ENCODE data around the gene BTD. TPM values are rescaled to one million over a fixed set of nuclear protein-coding genes. Genes with fewer than 3 reads are reported as not detected.
A peak's percentile ranks its signal among the peaks of the same experiment; 100 is the strongest.

The BTD gene, protein sequence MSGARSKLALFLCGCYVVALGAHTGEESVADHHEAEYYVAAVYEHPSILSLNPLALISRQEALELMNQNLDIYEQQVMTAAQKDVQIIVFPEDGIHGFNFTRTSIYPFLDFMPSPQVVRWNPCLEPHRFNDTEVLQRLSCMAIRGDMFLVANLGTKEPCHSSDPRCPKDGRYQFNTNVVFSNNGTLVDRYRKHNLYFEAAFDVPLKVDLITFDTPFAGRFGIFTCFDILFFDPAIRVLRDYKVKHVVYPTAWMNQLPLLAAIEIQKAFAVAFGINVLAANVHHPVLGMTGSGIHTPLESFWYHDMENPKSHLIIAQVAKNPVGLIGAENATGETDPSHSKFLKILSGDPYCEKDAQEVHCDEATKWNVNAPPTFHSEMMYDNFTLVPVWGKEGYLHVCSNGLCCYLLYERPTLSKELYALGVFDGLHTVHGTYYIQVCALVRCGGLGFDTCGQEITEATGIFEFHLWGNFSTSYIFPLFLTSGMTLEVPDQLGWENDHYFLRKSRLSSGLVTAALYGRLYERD
- 6.6 and 8.0 TPM in 2 replicates for total RNA-seq (2014; rRNA removed; shearing (Covaris generic))

DNA sequence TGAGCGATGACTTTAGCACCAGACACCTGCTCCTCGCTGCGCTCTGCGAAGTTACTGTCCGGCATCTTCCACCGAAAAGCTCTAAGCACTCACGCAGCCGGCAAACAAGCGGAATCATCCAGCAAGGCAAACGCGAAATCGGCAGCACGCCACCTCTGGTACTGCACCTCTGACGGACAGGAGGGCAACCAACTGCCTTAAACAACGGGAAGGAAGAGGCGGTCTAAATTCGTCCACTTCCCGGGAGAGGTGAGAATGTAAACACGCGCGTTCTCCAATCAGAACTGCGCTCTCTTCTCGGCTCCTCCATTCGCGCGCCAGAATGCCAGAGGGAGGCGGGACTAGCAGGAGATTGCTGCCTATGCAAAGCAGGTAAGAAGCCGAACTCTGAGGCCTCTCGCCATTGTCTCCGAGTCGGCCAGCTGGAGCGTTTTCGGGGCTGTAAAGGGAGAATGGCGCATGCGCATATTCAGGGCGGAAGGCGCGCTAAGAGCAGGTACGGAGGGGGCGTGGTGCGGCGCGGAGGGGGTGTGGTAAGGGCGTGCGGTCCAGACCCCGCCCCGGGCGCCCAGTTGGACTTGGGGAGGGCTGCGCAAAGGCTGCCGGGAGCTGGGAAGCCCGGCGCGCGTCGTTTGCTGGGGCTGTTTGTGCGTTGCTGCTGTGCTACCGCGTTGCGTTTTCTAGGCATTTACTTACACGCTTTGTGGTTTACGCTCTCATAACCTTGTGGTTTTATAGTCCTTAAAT, at the start of gene BTD, which contains the start of gene HACL1:
TSS of gene BTD (plus strand) at position 347 of the 747 bp plus-strand sequence. CDS start 33,695 bp downstream, outside the sequence.
TSS of gene HACL1 (minus strand) at position 171 of the 747 bp plus-strand sequence. CDS start at position 65, 106 bp downstream.
- peak within 1 kb of the TSS; percentile 77 for H3K4me3 ChIP-seq
- H3K9me3 ChIP-seq (replicated peaks): no peaks in the 10 kb centered on the region
- peak; percentile 99 for DNase-seq
- H3K27me3 ChIP-seq: no peaks in the 10 kb centered on the region
- peak within 1 kb of the TSS; percentile 45 for H3K27ac ChIP-seq
- peaks cover 8% of the 10 kb centered on the region; the same call in 1 of the 2 replicates for H3K36me3 ChIP-seq
- 0 out of 2 replicates have a peak, but pooled peaks cover 4% of the 10 kb centered on the region for H3K4me1 ChIP-seq

DNA sequence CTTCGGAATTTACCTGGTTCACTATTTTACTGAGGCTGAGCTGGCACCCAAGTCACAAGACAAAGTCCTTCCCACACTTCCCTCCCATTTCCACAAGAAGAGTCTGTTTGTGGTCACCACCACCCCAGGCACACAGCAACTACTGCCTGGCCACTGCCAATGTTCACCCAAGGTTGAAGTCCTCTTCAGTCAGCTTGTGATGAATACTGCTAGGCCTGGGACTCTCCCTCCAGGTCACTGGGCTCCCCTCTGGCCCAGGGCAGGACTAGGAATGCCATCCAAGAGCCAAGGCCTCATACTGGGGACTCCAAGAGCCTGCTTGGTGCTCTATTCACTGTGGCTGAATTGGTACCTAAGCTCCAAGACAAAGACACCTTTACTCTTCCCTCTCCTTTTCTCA, 49.6 kb upstream of the BTD start:
- Histone ChIP-seq H3K4me1 (no peaks in the 10 kb centered on the region), H3K27ac (no peak overlapping the region), H3K9me3 (replicated peaks) (no peaks in the 10 kb centered on the region), H3K36me3 (no peaks in the 10 kb centered on the region), H3K27me3 (no peaks in the 10 kb centered on the region), H3K4me3 (no peak overlapping the region)
- no peak for DNase-seq

DNA sequence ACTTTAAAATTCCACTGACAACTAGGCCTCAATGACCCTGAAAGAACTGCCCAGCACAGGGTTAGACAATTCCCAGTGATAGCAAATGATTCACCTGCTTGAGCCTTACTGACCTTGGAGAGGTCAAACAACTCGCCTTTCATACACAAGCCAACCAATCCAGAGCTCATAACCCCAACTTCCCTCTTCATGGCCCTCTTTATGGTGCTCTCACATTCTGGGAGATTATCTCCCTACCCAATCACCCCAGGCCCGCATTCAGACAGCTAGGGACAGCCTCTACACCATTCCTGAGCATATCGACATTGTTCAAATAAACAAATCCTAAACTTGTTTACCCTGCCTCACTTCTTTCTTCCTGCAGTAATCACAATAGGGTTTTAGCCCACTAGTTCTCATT, 47.8 kb upstream of the BTD start:
- Histone ChIP-seq H3K27ac (no peak overlapping the region), H3K4me3 (no peak overlapping the region), H3K27me3 (no peaks in the 10 kb centered on the region), H3K4me1 (no peaks in the 10 kb centered on the region), H3K9me3 (replicated peaks) (no peaks in the 10 kb centered on the region), H3K36me3 (no peaks in the 10 kb centered on the region; the same call in 1 of the 2 replicates)
- no peak for DNase-seq

DNA sequence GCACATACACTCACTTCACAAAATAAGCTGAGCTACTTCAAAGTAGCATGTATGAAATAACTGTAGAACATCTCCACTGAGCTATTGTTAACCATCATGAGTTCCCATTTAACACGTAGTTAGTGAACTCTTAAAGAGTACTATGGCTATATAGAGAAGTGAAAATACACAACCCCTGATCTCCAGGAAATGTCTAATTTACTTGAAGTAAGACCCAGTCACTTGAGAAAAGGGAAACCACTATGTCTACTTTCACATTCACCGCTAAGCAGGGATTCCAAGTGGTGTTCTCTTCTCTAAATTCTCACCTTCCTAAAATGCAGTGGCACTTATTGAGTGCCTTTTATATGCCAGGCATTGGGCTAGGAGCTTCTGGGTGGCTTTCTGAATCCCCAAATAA, 45.0 kb upstream of the BTD start:
- H3K4me3 ChIP-seq: no peak overlapping the region
- no peaks in the 10 kb centered on the region for H3K9me3 ChIP-seq (replicated peaks)
- H3K27me3 ChIP-seq: no peaks in the 10 kb centered on the region
- DNase-seq: no peak
- no peak overlapping the region for H3K27ac ChIP-seq
- H3K4me1 ChIP-seq: no peaks in the 10 kb centered on the region
- no peaks in the 10 kb centered on the region; the same call in none of the 2 replicates for H3K36me3 ChIP-seq

DNA sequence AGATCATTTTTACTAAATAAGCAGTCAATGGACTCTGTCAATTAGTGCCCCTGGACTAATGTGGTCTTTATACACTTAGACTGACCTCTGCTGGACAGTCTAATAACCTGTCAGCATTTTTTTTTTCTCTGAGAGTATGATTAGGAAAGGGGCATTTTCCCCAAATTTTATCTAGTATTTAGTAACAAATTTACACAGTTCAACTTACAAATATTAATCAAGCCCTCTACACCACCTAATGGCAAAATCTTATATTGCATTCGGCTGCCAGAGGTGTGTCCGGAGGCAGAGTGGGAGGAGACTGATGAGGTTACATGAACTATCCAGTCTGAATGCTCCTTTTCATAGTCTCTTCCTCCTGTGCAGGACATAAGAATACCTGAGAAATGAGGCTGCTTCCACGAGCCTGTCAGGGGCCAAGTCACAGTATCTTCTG, 44.0 kb upstream of the BTD start:
- DNase-seq: peak; percentile 26 to 59
- H3K4me3 ChIP-seq: no peak overlapping the region
- no peaks in the 10 kb centered on the region for H3K27me3 ChIP-seq
- H3K4me1 ChIP-seq: no peaks in the 10 kb centered on the region
- H3K27ac ChIP-seq: no peak overlapping the region
- peaks cover 5% of the 10 kb centered on the region for H3K36me3 ChIP-seq
- H3K9me3 ChIP-seq (replicated peaks): no peaks in the 10 kb centered on the region

DNA sequence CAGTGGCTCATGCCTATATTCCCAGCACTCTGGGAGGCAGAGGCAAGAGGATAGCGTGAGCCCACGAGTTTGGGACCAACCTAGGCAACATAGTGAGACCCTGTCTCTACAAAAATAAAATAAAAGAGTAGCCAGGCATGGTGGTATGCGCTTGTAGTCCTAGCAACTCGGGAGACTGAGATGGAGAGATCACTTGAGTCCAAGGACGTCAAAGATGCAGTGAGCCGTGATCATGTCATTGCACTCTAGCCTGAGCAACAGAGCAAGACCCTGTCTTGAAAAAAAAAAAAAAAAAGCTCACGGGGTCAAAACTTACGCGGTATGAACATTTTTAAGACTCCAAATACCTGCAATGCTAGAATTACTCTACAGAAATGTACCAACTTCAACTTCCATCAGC, 43.0 kb upstream of the BTD start:
- H3K36me3 ChIP-seq: peaks cover 15% of the 10 kb centered on the region
- DNase-seq: no peak
- H3K9me3 ChIP-seq (replicated peaks): no peaks in the 10 kb centered on the region
- H3K4me1 ChIP-seq: no peaks in the 10 kb centered on the region
- H3K27ac ChIP-seq: no peak overlapping the region
- no peak overlapping the region for H3K4me3 ChIP-seq
- no peaks in the 10 kb centered on the region for H3K27me3 ChIP-seq

DNA sequence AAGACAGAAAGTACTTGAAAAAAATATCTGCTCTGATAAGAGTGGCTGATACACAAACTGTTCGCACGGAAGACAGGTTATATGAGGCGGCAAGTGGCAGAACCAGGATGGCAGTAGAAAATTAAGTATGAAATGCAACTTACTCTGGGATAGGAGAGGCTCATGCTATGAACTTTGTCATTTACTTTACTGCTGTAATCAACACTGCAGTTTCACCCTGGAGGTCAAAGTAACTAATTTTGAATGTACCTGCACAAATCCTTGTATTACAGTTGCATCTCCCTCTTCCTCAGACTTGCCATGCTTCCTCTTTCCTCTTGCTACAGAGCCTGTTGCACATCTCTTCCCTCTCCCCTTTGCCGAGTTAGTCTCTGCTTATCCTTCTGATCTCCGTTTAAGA, 39.0 kb upstream of the BTD start:
- H3K4me1 ChIP-seq: no peaks in the 10 kb centered on the region
- no peak overlapping the region for H3K27ac ChIP-seq
- H3K9me3 ChIP-seq (replicated peaks): no peaks in the 10 kb centered on the region
- no peaks in the 10 kb centered on the region for H3K27me3 ChIP-seq
- DNase-seq: no peak
- peaks cover 34% of the 10 kb centered on the region for H3K36me3 ChIP-seq
- no peak overlapping the region for H3K4me3 ChIP-seq

DNA sequence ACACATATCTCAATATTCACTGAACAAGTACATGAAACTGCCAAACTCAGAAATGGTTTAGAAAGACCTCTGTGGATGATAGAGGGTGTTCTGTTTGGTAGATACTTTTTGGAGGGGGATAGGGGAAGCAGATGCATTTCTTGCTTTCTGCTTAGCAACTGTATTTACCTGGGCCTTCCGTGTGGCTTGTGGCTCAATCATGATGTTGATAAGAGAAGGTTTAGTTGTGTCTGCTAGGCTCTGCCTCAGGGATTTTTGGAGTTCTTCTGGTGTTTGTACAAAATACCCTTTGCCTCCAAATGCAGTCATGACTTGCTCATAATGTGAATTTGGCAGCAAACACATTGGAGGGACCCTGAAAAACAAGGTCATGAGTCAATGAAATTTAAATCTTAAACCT, 38.4 kb upstream of the BTD start:
- Histone ChIP-seq H3K4me1 (no peaks in the 10 kb centered on the region), H3K36me3 (peaks cover 41% of the 10 kb centered on the region), H3K4me3 (no peak overlapping the region), H3K27ac (no peak overlapping the region), H3K9me3 (replicated peaks) (no peaks in the 10 kb centered on the region), H3K27me3 (no peaks in the 10 kb centered on the region)
- no peak for DNase-seq

DNA sequence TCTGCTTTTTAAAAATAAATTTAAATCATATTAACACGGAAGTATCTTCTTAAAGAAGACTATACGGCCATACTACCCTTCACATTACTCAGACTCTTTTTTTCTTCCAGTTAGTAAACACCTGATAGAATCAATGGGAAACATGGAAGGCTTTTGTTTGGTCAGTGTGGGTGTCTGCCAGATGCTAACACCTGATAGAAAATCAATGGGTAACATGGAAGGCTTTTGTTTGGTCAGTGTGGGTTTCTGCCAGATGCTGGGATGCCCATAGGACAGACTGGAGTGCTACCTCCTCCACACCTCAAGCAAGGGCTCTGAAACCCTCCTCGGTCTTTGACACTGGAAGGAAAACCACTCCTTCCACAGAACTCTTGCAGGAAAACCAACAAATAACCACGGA, 29.4 kb upstream of the BTD start:
- Histone ChIP-seq H3K27me3 (no peaks in the 10 kb centered on the region), H3K36me3 (peaks cover 21% of the 10 kb centered on the region), H3K27ac (no peak overlapping the region), H3K9me3 (replicated peaks) (no peaks in the 10 kb centered on the region), H3K4me3 (no peak overlapping the region), H3K4me1 (no peaks in the 10 kb centered on the region)
- no peak for DNase-seq

DNA sequence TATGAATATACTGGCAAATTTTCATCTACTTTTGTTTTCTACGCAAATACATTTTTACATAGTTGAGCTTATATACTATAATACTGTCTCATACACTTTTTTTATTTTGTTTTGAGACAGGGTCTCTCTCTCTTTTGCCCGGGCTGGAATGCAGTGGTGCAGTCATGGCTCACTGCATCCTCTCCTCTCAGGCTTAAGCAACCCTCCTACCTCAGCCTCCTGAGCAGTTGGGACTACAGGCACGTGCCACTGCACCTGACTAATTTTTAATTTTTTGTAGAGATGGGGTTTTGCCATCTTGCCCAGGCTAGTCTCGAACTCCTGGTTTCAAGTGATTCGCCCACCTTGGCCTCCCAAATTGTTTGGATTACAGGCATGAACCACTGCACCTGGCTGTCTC, 26.1 kb upstream of the BTD start:
- Histone ChIP-seq H3K27me3 (no peaks in the 10 kb centered on the region), H3K4me3 (no peak overlapping the region), H3K9me3 (replicated peaks) (no peaks in the 10 kb centered on the region), H3K27ac (no peak overlapping the region), H3K4me1 (no peaks in the 10 kb centered on the region), H3K36me3 (peaks cover 15% of the 10 kb centered on the region)
- DNase-seq: no peak

DNA sequence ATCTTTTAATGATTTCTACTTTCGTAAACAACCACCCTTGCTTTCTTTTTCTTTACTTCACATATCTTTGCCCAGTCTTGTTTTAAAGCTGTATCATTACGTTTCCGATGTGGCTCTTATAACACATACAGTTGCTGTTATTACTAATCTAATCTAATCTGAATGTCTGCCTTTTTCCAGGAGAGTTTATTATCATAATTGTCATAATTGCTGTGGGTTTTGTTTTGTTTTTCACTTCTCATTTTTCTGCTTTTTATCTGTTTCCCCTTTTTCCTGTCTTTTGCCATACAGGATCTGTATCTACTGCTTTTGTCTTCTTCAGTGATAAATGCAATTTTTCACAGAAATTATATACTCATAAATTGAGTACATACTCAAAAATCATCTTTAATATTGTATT, 25.1 kb upstream of the BTD start:
- Histone ChIP-seq H3K27me3 (no peaks in the 10 kb centered on the region), H3K27ac (no peak overlapping the region)
- DNase-seq: no peak

DNA sequence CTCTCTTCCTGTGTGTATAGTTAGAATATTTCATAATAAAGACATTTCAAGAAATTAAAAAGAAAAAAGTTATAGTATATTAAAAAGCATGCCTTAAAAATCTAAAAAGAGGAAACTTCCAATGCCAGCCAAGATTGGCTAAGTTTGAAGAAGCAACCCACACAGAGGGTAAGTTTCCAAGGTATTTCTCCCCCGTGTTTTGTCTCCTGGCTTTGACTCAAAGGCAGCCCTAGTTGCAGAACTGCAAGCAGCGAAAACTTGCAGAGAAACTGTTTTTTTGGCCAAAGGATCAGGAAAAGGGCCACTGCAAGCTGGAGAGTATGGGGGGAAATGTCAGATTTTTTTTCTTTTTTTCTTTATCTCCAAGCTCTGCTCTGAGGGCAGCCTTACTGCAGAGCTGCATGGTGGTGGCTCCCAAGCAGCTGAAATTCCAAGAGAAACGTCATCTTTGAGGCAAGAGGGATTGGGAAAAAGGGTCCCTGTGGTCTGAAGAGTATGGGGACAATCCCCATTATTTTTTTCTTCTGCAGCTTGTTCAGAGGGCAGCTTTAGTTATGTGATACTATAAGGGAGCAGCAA, 23.2 kb upstream of the BTD start:
- no peak for DNase-seq
- Histone ChIP-seq H3K4me1 (no peaks in the 10 kb centered on the region), H3K9me3 (replicated peaks) (no peaks in the 10 kb centered on the region), H3K36me3 (peaks cover 7% of the 10 kb centered on the region), H3K27me3 (no peaks in the 10 kb centered on the region), H3K4me3 (no peak overlapping the region), H3K27ac (no peak overlapping the region)

More for the DNA sequence above, 25.1 kb upstream of the BTD start:
- Histone ChIP-seq H3K9me3 (replicated peaks) (no peaks in the 10 kb centered on the region), H3K4me1 (no peaks in the 10 kb centered on the region), H3K36me3 (peaks cover 15% of the 10 kb centered on the region), H3K4me3 (no peak overlapping the region)

DNA sequence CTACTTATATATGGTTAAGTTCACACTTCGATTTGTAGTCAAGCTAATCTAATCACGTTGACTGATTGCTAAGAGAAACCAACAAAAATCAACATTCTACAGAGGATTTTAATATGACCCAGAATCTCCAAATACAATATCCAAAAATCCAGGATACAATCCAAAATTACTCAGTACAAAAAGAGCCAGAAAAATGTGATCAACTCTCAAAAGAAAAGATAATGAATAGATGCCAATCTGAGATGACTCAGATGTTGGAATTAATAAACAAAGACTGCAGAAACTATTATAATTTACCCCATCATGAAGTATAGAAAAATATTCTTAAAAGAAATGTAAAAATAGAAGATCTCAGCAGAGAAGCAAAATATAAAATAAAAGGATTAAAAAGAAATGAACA, 22.5 kb upstream of the BTD start:
- Histone ChIP-seq H3K4me3 (no peak overlapping the region), H3K36me3 (peaks cover 7% of the 10 kb centered on the region), H3K27ac (no peak overlapping the region), H3K27me3 (no peaks in the 10 kb centered on the region), H3K4me1 (no peaks in the 10 kb centered on the region), H3K9me3 (replicated peaks) (no peaks in the 10 kb centered on the region)
- DNase-seq: no peak

DNA sequence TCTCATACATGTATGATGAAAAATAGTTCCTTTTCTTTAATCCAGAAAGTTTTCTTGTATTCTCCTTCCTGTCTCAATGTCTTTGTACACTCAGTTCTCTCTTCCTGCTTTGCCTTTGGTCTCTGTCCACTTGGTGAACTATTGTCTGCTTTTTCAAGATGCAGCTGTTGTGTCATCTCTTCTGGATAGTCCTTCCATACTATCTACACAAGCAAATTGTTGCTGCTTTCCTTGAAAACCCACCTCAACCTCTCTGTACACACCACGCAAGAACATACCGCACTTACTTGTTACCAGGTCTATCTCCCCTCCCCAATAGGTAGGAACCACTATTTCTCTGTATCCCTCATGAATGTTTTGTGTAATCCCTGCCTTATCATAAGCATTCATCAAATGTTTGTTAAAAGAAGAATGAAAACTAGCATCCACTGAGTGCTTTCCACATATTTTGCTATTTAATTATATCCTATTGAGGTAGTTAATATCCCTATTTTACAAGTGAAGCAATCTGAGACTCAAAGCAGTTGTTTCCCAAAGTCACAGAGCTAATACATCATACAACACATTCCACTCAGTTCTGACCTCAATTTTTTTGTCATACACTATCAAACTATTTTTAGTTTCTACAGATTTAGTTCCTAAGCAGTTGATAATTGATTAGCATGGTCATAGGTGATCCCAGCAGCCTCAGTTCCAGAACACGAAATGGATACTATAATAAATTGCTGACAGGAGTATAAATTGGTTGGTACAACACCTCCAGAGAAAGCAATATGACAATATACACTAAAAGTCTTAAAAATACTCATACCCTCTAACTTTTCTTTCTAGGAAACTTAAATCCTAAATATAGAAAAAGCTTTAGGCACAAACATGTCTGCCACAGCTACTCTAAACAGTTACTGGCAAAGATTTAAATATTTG, 19.8 kb upstream of the BTD start:
- Histone ChIP-seq H3K36me3 (peaks cover 16% of the 10 kb centered on the region), H3K4me3 (no peak overlapping the region), H3K27me3 (no peaks in the 10 kb centered on the region), H3K9me3 (replicated peaks) (no peaks in the 10 kb centered on the region), H3K27ac (no peak overlapping the region), H3K4me1 (no peaks in the 10 kb centered on the region)
- DNase-seq: no peak
